Activated T-cell treated with anti-CD3 and anti-CD28 coated beads for 48 hours (primary cell): ENCODE results near the gene INPP5K.
"Not testable (repeated sequence)": the region's sequence is repeated elsewhere in the genome, so short reads cannot be mapped to it uniquely, and the experiment has no call there.

Source experiments
- DNase-seq: peaks from one replicate; pipeline ENCODE4 v3.0.0-alpha.2; 2020; ENCODE audit warnings: low read depth

INPP5K gene

GRCh38 chr17:1464186-1464585 is 52.2 kb downstream of the INPP5K start:
- DNase-seq: no peak

- DNase-seq: no peak
Measured at GRCh38 chr17:1462164-1463112, 54.0 kb downstream of the INPP5K start.

GRCh38 chr17:1461198-1461944 is 55.0 kb downstream of the INPP5K start:
- no peak for DNase-seq

- no peak for DNase-seq
Measured at GRCh38 chr17:1460233-1460632, 56.2 kb downstream of the INPP5K start.

GRCh38 chr17:1455797-1456599 is 60.4 kb downstream of the INPP5K start, which contains the start of gene CRK:
Gene CRK (minus strand): TSS chr17:1456232. CDS start chr17:1456117, 115 bp downstream.
- peak; percentile 100 for DNase-seq

- peak; percentile 25 for DNase-seq
Measured at GRCh38 chr17:1455291-1455796, 61.1 kb downstream of the INPP5K start.

GRCh38 chr17:1454541-1454940 is 61.9 kb downstream of the INPP5K start:
- DNase-seq: no peak

GRCh38 chr17:1453694-1454093 is 62.7 kb downstream of the INPP5K start:
- not testable (repeated sequence) for DNase-seq

- no peak for DNase-seq
Measured at GRCh38 chr17:1452836-1453235, 63.6 kb downstream of the INPP5K start.

GRCh38 chr17:1450261-1450660 is 66.2 kb downstream of the INPP5K start:
- not testable (repeated sequence) for DNase-seq

GRCh38 chr17:1449412-1449967 is 66.9 kb downstream of the INPP5K start:
- DNase-seq: no peak

GRCh38 chr17:1447052-1447451 is 69.4 kb downstream of the INPP5K start:
- DNase-seq: no peak

GRCh38 chr17:1446201-1446600 is 70.2 kb downstream of the INPP5K start:
- DNase-seq: no peak

- not testable (repeated sequence) for DNase-seq
Measured at GRCh38 chr17:1445695-1446094, 70.7 kb downstream of the INPP5K start.
